Activated CD8-positive, alpha-beta T cell treated with anti-CD3 and anti-CD28 coated beads for 36 hours (primary cell): Measurements from ENCODE around the gene ZNF428. TPM values are rescaled to one million over a fixed set of nuclear protein-coding genes. Genes with fewer than 3 reads are reported as not detected.

Source experiments
- ATAC-seq: fragments of 200-7000 bp; cut with Tn5 transposase; one replicate; pipeline ENCODE4 v1.10.0; 2021; ENCODE audit warnings: mild to moderate bottlenecking, moderate library complexity
- CTCF ChIA-PET: fragments of 350-600 bp; sonication (Branson Sonifier 250); formaldehyde crosslinking; loops from one replicate; lab custom pipeline; 2021; ENCODE audit warnings: antibody characterized with exemption; lab: Charles Lee
- POLR2A ChIA-PET: fragments of 350-600 bp; sonication (Branson Sonifier 250); formaldehyde crosslinking; loops from one replicate; lab custom pipeline; 2021; ENCODE audit warnings: antibody characterized with exemption; lab: Charles Lee
- DNase-seq: peaks from one replicate; pipeline ENCODE4 v3.0.0-alpha.2; 2020
- H3K27ac Mint-ChIP-seq: one replicate; pipeline ENCODE4 v1.8.0; 2021; ENCODE audit warnings: mild to moderate bottlenecking, mixed read lengths
- H3K27me3 Mint-ChIP-seq: one replicate; pipeline ENCODE4 v1.8.0; 2021; ENCODE audit warnings: mixed read lengths
- H3K36me3 Mint-ChIP-seq: one replicate; pipeline ENCODE4 v1.8.0; 2021; ENCODE audit warnings: low read depth, mixed read lengths
- H3K4me1 Mint-ChIP-seq: one replicate; pipeline ENCODE4 v1.8.0; 2021; ENCODE audit warnings: low read depth, mixed read lengths
- H3K4me3 Mint-ChIP-seq: one replicate; pipeline ENCODE4 v1.8.0; 2021; ENCODE audit warnings: mild to moderate bottlenecking, moderate library complexity, mixed read lengths
- H3K9me3 Mint-ChIP-seq: one replicate; pipeline ENCODE4 v1.8.0; 2021; ENCODE audit warnings: mixed read lengths
- intact Hi-C: fragments of 100-400 bp; cut with micrococcal nuclease; formaldehyde crosslinking; loops from one replicate; pipeline ENCODE4 v1.10.0; 2022
- total RNA-seq, 2 experiments: library from RNA; stranded (reverse); gene quantifications; one replicate each; pipeline ENCODE4 v1.2.3, GENCODE V29; 2021
- TF ChIP-seq, protein P1 (sequence below): fragments of 200-600 bp; IDR thresholded peaks from one replicate; pipeline ENCODE4 v1.8.0; 2022; ENCODE audit warnings: antibody characterized with exemption, mild to moderate bottlenecking

ZNF428 gene
- total RNA-seq, 2 experiments from 2014 or later = 12.3 to 13.4 TPM

DNA sequence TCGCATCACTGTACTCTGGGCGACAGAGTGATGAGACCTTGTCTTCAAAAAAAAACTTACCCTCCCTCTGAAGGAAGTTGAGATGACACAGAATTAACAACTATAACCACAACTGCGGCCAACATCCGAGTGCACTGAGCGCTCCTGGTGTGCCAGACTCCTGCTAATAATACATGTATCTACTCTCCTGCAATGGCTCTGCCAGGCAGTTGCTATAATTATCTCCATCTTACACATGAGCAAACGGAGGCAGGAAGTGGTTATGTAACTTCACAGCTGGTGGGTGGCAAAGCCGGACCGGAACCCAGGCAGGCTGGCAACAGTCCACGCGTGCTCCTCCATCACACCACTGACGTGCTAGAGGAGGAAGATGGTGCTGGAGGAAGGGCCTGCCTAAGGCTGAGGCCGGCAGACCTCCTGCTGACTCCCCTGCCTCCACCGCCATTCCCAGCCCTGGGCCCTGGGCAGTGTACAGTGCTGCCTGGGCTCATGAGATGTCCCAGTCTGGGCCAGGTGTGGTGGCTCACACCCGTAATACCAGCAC lies 56.7 kb downstream of the ZNF428 start:
- ATAC-seq = peak; percentile 90
- Mint-ChIP-seq H3K9me3 (peaks cover 3% of the 10 kb centered on the region), H3K4me1 (peaks cover 52% of the 10 kb centered on the region), H3K27ac (peak overlapping the region; percentile 97), H3K27me3 (no peaks in the 10 kb centered on the region), H3K4me3 (peak overlapping the region; percentile 50), H3K36me3 (peaks cover 33% of the 10 kb centered on the region)
- POLR2A ChIA-PET = interaction anchor here (0.6 to 3.4 kb wide), 6 partner anchors 9 to 91 kb away, joined by 3 to 15 read pairs (median 4); partner anchors contain the start of gene XRCC1
- intact Hi-C loops = loop anchor here (5.0 kb wide), 1 partner anchor 35 kb away; the partner anchor contains the start of genes IRGQ and ZNF576
- CTCF ChIA-PET = interaction anchor here (1.7 to 3.5 kb wide), 3 partner anchors 7 to 34 kb away, joined by 5 to 27 read pairs (median 8); partner anchors contain the start of genes IRGQ and ZNF576
- DNase-seq = peak; percentile 88
- TF ChIP-seq, protein P1, sequence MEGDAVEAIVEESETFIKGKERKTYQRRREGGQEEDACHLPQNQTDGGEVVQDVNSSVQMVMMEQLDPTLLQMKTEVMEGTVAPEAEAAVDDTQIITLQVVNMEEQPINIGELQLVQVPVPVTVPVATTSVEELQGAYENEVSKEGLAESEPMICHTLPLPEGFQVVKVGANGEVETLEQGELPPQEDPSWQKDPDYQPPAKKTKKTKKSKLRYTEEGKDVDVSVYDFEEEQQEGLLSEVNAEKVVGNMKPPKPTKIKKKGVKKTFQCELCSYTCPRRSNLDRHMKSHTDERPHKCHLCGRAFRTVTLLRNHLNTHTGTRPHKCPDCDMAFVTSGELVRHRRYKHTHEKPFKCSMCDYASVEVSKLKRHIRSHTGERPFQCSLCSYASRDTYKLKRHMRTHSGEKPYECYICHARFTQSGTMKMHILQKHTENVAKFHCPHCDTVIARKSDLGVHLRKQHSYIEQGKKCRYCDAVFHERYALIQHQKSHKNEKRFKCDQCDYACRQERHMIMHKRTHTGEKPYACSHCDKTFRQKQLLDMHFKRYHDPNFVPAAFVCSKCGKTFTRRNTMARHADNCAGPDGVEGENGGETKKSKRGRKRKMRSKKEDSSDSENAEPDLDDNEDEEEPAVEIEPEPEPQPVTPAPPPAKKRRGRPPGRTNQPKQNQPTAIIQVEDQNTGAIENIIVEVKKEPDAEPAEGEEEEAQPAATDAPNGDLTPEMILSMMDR = no peak

DNA sequence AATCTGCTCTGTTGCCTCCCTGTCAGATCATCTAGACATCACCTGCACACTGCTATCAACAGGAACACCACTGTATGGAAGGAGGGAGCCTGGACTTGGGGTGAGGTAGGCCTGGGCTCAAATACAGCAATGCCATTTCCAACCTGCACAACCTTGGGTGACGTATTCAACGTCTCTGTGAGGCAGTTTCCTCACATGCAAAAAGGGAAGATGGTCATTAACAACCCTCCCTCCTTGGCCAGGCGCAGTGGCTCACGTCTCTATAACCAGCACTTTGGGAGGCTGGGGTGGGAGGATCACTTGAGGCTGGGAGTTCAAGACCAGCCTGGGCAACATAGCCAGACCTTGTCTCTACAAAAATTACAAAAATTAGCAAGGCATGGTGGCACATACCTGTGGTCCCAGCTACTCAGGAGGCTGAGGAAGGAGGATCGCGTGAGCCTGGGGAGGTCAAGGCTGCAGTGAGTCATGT lies 57.2 kb downstream of the ZNF428 start:
- ATAC-seq = no peak
- peak overlapping the region; percentile 50 for H3K4me3 Mint-ChIP-seq
- intact Hi-C loops = loop anchor here (5.0 kb wide), 1 partner anchor 35 kb away; the partner anchor contains the start of genes IRGQ and ZNF576
- no peaks in the 10 kb centered on the region for H3K27me3 Mint-ChIP-seq
- ChIA-PET CTCF (interaction anchor here (1.7 kb wide), 1 partner anchor 32 kb away, joined by 5 read pairs; no protein-coding TSS in a partner anchor), POLR2A (interaction anchor here (0.6 to 3.4 kb wide), 5 partner anchors 9 to 79 kb away, joined by 3 to 15 read pairs (median 5); partner anchors contain the start of gene XRCC1)
- DNase-seq = no peak
- H3K27ac Mint-ChIP-seq = peak overlapping the region; percentile 97
- peaks cover 50% of the 10 kb centered on the region for H3K4me1 Mint-ChIP-seq
- H3K9me3 Mint-ChIP-seq = peaks cover 3% of the 10 kb centered on the region
- peaks cover 37% of the 10 kb centered on the region for H3K36me3 Mint-ChIP-seq
- TF ChIP-seq, protein P1 = no peak

DNA sequence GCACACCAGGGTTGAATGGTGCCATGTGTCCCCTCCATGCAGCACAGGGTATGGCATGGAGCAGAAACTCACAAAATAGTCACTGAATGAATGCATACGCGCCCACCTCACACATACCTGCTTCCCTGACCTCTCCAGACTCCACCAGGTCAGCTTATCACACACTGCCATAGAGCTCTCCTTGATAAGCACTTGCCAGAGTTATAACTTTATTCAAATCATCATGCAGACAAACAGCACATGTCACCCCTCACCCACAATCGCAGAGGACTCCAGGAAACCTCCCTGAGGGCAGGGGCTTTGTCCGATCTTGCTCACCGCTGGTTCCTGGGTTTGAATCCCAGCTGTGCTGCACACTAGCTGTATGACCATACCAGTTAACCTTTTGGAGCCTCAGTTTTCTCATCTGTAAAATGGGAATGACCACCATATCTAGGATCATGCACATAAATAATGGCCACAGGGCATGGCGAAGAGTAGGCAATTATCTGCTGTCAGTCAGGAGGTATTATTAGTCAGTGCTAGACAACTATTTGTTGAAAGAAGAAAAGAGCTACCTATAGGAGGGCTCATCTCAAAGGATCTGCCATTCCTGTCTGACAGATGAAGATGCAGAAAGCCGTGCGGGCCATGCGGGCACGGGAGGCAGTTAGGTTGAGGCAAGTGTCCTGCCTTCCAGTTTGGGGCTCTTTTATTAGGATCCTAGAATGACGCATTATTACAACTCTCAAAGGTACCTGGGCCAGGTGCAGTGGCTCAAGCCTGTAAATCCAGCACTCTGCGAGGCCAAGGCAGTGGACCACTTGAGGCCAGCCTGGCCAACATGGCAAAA lies 58.1 kb downstream of the ZNF428 start:
- ChIA-PET CTCF (interaction anchor here (1.6 to 1.7 kb wide), 2 partner anchors 33 to 114 kb away, joined by 3 to 5 read pairs; no protein-coding TSS in a partner anchor), POLR2A (interaction anchor here (1.8 to 2.2 kb wide), 2 partner anchors 25 to 33 kb away, joined by 5 to 7 read pairs; no protein-coding TSS in a partner anchor)
- TF ChIP-seq, protein P1 = no peak
- no peaks in the 10 kb centered on the region for H3K27me3 Mint-ChIP-seq
- peak overlapping the region; percentile 97 for H3K27ac Mint-ChIP-seq
- no peak overlapping the region for H3K4me3 Mint-ChIP-seq
- DNase-seq = no peak
- H3K36me3 Mint-ChIP-seq = peaks cover 35% of the 10 kb centered on the region
- intact Hi-C loops = loop anchor here (5.0 kb wide), 1 partner anchor 36 kb away; the partner anchor contains the start of genes IRGQ and ZNF576
- H3K4me1 Mint-ChIP-seq = peaks cover 47% of the 10 kb centered on the region
- ATAC-seq = no peak
- H3K9me3 Mint-ChIP-seq = peaks cover 3% of the 10 kb centered on the region

GRCh38 chr19:43560687-43561086 lies 58.7 kb downstream of the ZNF428 start:
- H3K9me3 Mint-ChIP-seq = peaks cover 3% of the 10 kb centered on the region
- intact Hi-C loops = loop anchor here (5.0 kb wide), 1 partner anchor 37 kb away; the partner anchor contains the start of genes IRGQ and ZNF576
- H3K4me3 Mint-ChIP-seq = no peak overlapping the region
- POLR2A ChIA-PET = interaction anchor here (2.2 kb wide), 1 partner anchor 34 kb away, joined by 7 read pairs; no protein-coding TSS in a partner anchor
- TF ChIP-seq, protein P1 = peak; percentile 16
- ATAC-seq (no peak), DNase-seq (peak; percentile 49)
- no peaks in the 10 kb centered on the region for H3K27me3 Mint-ChIP-seq
- peak overlapping the region; percentile 97 for H3K27ac Mint-ChIP-seq
- H3K4me1 Mint-ChIP-seq = peaks cover 47% of the 10 kb centered on the region
- CTCF ChIA-PET = interaction anchor here (0.8 to 1.7 kb wide), 3 partner anchors 24 to 114 kb away, joined by 3 to 5 read pairs (median 3); no protein-coding TSS in a partner anchor
- peaks cover 38% of the 10 kb centered on the region for H3K36me3 Mint-ChIP-seq

Other genes starting within 250 kb of the ZNF428 start
- not detected for gene TEX101, start 204.7 kb downstream of the ZNF428 start, total RNA-seq
- 1 to 10 TPM; 4.4 to 4.9 TPM for gene LYPD3, start 154.0 kb downstream of the ZNF428 start, total RNA-seq
- 10 to 100 TPM; 14.7 to 17.5 TPM for gene PHLDB3, start 114.9 kb downstream of the ZNF428 start, total RNA-seq
- gene ETHE1, start 92.4 kb downstream of the ZNF428 start, total RNA-seq = 10 to 100 TPM; 50.9 to 57.1 TPM
- 1 to 10 TPM; 1.2 to 2.0 TPM for gene ZNF575, start 86.4 kb downstream of the ZNF428 start, total RNA-seq
- 10 to 100 TPM; 29.4 to 32.4 TPM for gene XRCC1, start 44.1 kb downstream of the ZNF428 start, total RNA-seq
- 10 to 100 TPM in 1 of 2 experiments, 1 to 10 TPM in 1; 9.7 to 12.3 TPM for gene PINLYP, start 43.8 kb downstream of the ZNF428 start, total RNA-seq
- gene IRGQ, start 23.5 kb downstream of the ZNF428 start, total RNA-seq = 10 to 100 TPM; 17.1 to 17.9 TPM
- gene ZNF576, start 23.0 kb downstream of the ZNF428 start, total RNA-seq = 10 to 100 TPM in 1 of 2 experiments, 1 to 10 TPM in 1; 8.8 to 12.2 TPM
- under 1 TPM; 0.41 to 0.54 TPM for gene SRRM5, start 7.5 kb downstream of the ZNF428 start, total RNA-seq
- gene CADM4, start 20.2 kb upstream of the ZNF428 start, total RNA-seq = under 1 TPM; 0.22 to 0.38 TPM
- 10 to 100 TPM; 11.1 to 13.3 TPM for gene PLAUR, start 50.5 kb upstream of the ZNF428 start, total RNA-seq
- not detected for gene IRGC, start 96.4 kb upstream of the ZNF428 start, total RNA-seq
- gene SMG9, start 135.3 kb upstream of the ZNF428 start, total RNA-seq = 10 to 100 TPM; 48.9 to 53.1 TPM
- 10 to 100 TPM; 49.5 to 49.6 TPM for gene KCNN4, start 161.3 kb upstream of the ZNF428 start, total RNA-seq
- under 1 TPM; 0.51 to 0.61 TPM for gene LYPD5, start 182.8 kb upstream of the ZNF428 start, total RNA-seq
- gene ZNF283, start 207.7 kb upstream of the ZNF428 start, total RNA-seq = 1 to 10 TPM; 6.6 to 7.2 TPM